GF-D8 (cell line): Measurements from ENCODE around the gene OCA2.
"Not testable (repeated sequence)": the region's sequence is repeated elsewhere in the genome, so short reads cannot be mapped to it uniquely, and the experiment has no call there.

Experiments used
- DNase-seq: peaks from one replicate; lab custom pipeline; 2025; lab: John Stamatoyannopoulos, UW

The OCA2 gene

GRCh38 chr15:28023422-28023821, 75.7 kb downstream of the OCA2 start:
- no peak for DNase-seq

GRCh38 chr15:28022961-28023360, 76.2 kb downstream of the OCA2 start:
- no peak for DNase-seq

GRCh38 chr15:28022181-28022580, 76.9 kb downstream of the OCA2 start:
- DNase-seq = no peak

GRCh38 chr15:28021281-28022039, 77.7 kb downstream of the OCA2 start:
- no peak for DNase-seq

- DNase-seq = no peak
Measured at GRCh38 chr15:28020644-28021043, 78.5 kb downstream of the OCA2 start.

- no peak for DNase-seq
Measured at GRCh38 chr15:28019594-28020309, 79.4 kb downstream of the OCA2 start.

GRCh38 chr15:28018291-28019044, 80.6 kb downstream of the OCA2 start:
- no peak for DNase-seq

GRCh38 chr15:28017423-28017924, 81.6 kb downstream of the OCA2 start:
- DNase-seq = no peak

- no peak for DNase-seq
Measured at GRCh38 chr15:28015855-28016254, 83.3 kb downstream of the OCA2 start.

- no peak for DNase-seq
Measured at GRCh38 chr15:28014623-28015200, 84.4 kb downstream of the OCA2 start.

- DNase-seq = no peak
Measured at GRCh38 chr15:28013976-28014375, 85.1 kb downstream of the OCA2 start.

GRCh38 chr15:28013480-28013879, 85.6 kb downstream of the OCA2 start:
- no peak for DNase-seq

GRCh38 chr15:28012231-28012630, 86.9 kb downstream of the OCA2 start:
- DNase-seq = no peak

GRCh38 chr15:28008175-28008574, 90.9 kb downstream of the OCA2 start:
- not testable (repeated sequence) for DNase-seq

GRCh38 chr15:28006116-28006905, 92.8 kb downstream of the OCA2 start:
- DNase-seq = no peak

- no peak for DNase-seq
Measured at GRCh38 chr15:28005004-28005527, 94.0 kb downstream of the OCA2 start.

GRCh38 chr15:28004143-28005003, 94.7 kb downstream of the OCA2 start:
- no peak for DNase-seq

- DNase-seq = no peak
Measured at GRCh38 chr15:28003302-28004037, 95.6 kb downstream of the OCA2 start.

- DNase-seq = no peak
Measured at GRCh38 chr15:28002867-28003266, 96.2 kb downstream of the OCA2 start.
